Cerebellar cortex (tissue), 1 donor: ENCODE data around the gene KLK12.

ENCODE experiments used
- DNase-seq: peaks from one replicate; pipeline ENCODE4 v3.0.0-alpha.2; 2015; ENCODE audit warnings: low spot score

KLK12 gene

GRCh38 chr19:51047031-51047335, 12.2 kb upstream of the KLK12 start:
- DNase-seq = no peak

DNA sequence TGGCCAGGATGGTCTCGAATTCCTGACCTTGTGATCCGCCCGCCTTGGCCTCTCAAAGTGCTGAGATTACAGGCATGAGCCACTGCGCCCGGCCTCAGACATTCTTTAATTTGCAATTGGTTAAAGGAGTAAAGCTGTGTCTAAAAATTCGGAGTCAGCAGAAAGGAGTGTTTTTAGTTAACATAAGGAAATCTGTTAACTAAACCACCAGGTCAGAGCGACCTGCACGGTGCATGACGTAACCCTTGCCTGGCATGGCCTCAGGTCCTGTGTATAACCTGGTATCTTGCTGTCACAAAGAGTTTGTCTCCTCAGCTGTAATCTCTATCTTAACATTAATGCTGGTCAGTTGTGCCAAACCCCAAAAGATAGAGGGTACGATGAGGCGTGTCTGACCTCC, 9.5 kb upstream of the KLK12 start:
- DNase-seq = no peak

GRCh38 chr19:51043497-51043896, 8.7 kb upstream of the KLK12 start:
- no peak for DNase-seq

- no peak for DNase-seq
Measured at GRCh38 chr19:51040151-51040550, 5.3 kb upstream of the KLK12 start.

DNA sequence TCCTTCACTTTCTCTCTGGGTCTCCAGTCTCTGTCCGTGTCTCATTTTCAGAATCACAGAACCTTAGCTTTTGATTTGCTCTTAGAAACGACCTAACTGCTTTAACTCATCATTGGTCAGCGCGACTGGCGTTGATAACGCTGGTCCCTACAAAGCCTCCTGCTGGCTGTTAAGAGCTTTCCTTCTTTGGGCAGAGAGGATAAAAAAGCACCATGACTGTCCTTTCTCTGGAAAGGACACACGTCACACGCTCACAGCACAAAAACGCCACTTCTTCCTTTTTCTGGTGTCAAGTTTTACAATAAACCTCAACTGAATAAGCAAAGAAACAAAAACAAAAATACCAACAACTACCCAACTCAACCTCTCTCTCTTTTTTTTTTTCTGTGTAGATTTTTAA, 1.7 kb upstream of the KLK12 start:
- DNase-seq = no peak

GRCh38 chr19:51031880-51032225, 2.9 kb downstream of the KLK12 start:
- no peak for DNase-seq

DNA sequence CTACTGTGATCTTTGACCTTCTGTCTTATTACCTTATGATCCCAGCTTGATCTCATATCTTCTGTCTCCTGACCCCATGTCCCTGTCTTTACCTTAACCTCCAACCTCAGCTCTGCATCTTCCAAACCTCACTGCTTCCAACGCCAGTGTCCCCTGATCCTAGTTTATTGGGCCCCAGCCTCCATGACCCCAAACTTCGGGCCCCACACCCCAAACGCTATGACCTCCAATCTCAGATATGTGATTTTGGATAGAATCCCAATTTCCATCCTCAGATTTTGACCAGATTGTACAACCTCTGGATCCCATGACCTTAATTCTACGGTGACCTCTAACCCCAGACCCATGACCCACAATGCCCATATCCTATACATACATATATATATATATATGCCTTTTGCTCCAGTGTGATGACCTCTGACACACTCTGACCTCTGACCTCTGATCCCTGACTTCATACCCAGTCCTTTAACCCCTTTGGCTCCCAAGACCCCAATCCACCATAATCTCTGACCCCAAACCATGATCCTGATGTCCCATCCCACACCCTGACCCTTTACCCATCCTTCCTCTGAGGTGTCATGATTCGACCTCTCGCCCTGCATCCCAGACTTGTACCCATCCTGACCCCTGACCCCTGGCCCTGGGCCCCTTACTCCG, 3.5 kb downstream of the KLK12 start:
- no peak for DNase-seq

DNA sequence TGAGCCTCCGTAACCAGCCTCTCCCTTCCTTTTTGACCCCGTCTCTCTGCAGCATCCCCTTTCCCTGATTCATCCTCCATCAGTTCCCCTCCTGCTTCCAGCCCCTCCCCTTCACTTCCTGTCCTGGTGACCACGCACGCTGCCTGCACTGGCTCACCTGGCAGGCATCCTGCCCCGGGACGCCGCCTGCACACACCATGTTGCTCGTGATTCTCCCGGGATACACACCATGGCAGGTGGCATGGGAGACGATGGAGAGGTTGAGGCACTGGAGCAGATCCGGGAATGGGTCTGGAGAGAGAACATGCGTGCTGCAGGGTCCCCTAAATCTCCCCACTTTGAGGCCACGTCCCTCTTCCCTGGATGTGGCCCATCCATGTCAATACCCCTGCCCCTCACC, 4.2 kb downstream of the KLK12 start:
- DNase-seq = no peak

GRCh38 chr19:51029718-51030117, 5.1 kb downstream of the KLK12 start:
- DNase-seq = peak; percentile 3

GRCh38 chr19:51027873-51028272, 6.9 kb downstream of the KLK12 start:
- no peak for DNase-seq

- no peak for DNase-seq
Measured at GRCh38 chr19:51027126-51027806, 7.5 kb downstream of the KLK12 start.

DNA sequence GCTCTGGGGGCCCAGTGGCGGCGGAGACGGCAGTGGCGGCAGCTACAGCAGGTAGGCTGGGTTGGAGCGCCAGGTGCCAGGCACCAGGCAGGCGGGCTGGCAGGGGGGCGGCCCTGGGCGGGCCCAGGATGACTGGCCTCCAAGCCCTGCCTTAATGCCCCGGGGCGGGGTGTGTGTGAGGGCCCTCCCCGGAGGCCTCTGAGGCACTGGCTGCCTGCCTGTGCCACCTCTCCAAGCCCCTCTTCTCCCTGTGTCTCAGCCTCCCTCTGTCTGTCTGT, 8.3 kb downstream of the KLK12 start, which contains the start of gene KLK11:
TSS of gene KLK11 (minus strand) at position 63 of the 278 bp plus-strand sequence. CDS start 985 bp downstream, outside the sequence.
- DNase-seq = no peak

GRCh38 chr19:51025809-51026553, 8.8 kb downstream of the KLK12 start:
- no peak for DNase-seq

DNA sequence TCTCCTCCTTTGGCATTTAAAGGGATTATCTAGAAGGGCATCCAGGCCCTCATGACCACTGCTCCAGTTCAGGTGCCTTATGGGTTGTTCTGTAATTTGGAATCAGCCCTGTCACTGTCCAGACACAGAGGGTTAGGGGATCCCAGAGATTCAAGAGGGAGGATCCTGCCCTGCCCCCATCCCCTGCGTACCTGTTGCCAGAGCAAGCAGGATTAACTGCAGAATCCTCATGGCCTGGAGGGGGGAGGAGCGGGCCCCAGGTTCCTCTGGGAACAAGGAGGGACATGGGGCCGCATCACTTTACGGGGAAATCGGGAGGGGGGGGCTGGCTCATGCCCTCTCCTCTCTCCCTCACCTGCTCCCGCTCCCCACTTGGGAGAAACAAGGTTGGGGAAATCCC, 9.4 kb downstream of the KLK12 start:
- no peak for DNase-seq

DNA sequence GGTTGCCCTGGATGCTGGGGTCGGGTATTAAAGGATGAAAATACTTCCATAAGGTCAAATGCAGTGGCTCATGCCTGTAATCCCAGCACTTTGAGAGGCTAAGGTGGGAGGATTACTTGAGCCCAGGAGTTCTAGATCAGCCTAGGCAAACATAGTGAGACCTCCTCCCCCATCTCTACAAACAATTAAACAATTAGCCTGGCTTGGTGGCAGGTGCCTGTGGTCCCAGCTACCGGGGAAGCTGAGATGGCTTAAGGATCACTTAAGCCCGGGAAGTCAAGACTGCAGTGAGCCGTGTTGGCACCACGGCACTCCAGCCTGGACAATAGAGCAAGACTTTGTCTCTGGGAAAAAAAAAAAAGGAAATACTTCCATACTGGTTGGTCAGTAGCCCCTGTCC, 9.9 kb downstream of the KLK12 start:
- no peak for DNase-seq

DNA sequence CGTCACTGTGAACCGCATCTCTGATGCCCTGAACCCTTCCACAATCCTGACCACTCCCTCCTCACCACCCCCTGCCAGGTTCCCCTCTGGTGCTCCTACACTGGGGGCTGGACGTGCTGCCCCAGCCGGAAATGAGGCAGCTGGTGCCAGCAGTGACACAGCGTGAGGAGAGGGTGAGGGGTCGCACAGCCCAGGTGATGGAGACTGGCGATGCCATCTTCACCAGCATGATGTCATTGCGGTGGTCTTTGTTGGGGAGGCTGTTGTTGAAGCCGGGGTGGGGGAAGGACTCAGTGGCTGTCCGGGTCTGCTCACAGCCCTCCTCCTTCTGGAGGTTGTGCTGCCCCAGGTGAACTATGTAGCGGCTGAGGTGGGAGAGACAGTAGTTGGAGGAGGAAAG, 10.9 kb downstream of the KLK12 start:
- no peak for DNase-seq

DNA sequence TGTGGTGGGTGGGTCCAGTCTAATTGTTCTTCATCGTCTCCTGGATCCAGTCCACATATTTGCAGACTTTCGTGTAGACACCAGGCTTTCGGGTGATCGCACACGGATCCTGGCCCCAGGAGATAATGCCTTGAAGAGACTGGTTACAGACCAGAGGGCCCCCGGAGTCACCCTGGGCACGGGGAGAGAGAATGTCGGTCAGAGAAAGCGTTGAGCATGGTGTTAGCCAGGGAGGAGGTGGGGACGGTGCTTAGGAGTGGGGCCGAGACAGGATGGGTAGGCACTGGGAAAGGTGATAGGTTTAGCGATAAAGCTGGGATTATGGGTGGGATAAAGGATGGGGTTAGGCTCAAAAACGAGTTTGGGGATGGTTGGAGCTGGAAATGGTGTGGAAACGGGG, 12.3 kb downstream of the KLK12 start:
- no peak for DNase-seq

DNA sequence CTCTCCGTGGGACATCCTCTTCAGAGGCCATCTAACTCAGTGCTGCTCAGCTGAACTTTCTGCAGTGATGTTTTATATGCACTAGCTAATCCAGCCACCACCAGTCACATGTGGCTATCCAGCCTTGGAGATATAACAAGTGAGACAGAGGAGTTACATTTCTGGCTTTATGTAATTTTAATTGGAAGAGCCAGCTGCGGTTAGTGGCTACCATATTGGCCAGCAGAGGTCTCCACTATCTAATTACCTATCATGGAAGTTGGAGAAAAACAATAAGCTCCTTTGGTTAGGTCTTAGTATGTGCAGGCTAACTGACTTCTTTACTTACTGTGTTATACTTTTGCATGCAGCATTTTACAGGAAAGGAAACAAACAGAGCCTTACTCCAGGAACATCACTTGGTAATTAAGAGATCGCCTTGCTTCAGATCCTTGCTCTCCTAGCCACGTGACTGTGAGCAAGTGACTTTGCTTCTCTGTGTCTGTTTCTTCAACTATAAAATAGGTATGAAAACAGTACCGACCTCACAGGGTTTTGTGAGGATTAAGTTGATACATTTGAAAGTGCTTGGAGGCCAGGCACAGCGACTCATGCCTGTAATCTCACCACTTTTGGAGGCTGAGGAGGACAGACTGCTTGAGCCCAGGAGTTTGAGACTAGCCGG, 13.7 kb downstream of the KLK12 start:
- peak; percentile 75 for DNase-seq

DNA sequence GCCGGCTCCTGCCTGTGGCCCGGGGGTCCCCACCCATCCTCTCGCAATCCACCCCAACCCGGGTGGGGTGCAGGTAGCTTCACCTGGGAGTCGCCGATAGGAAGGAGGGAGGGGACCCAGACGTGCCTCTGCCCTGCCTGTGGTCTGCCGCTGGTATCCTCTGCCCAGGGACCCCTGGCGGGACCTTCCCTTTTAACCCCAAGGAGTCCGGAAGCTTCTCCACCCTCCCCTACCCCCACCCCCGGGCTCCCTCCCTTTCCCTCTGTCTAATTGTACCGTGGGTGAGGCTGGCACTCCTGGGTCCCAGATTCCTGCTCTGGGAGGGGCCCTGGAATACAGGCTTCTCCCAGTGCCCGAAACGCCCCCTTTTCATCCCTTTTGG, 15.3 kb downstream of the KLK12 start, which contains the start of gene KLK10:
TSS of gene KLK10 (minus strand) at position 166 of the 382 bp plus-strand sequence. CDS start 579 bp downstream, outside the sequence.
- DNase-seq = no peak

DNA sequence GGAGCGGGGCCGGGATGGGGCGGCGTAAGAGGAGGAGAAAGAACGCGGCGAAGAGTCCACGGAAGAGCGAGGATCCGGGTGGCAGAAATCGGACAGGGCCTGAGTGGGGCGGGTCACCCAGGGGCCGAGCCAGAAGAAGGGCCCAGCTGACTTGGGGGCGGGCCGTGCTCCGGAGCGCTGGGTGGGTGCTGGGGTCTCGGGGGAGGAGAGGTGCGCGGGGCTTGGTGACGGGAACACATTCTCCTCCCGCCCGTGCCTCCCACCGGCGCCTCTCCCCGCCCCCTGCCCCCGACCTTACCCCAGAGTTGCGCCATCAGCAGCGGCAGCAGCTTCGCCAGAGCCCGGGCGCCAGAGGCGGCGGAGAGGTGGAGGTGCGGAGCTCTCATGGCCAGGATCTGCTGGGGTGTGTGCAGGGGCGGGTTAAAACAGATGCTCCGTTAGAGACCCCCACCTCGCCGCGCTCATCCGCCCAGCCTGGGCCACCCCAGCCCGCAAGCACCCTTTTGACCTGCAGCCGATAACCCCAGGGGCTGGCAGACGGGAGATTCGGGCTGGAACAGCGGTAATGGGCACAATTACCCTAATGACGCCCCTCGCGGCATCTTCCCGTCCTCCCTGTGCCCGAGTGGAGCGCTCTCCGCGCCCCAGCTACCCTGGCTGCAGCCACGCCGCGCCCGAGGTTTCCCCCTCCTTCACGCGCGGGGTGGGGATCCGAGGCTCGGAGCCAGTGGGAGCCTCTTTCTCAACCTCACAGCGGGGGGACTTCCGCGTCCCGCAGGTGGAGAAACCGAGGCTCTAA, 15.9 kb downstream of the KLK12 start:
- peak; percentile 11 for DNase-seq

DNA sequence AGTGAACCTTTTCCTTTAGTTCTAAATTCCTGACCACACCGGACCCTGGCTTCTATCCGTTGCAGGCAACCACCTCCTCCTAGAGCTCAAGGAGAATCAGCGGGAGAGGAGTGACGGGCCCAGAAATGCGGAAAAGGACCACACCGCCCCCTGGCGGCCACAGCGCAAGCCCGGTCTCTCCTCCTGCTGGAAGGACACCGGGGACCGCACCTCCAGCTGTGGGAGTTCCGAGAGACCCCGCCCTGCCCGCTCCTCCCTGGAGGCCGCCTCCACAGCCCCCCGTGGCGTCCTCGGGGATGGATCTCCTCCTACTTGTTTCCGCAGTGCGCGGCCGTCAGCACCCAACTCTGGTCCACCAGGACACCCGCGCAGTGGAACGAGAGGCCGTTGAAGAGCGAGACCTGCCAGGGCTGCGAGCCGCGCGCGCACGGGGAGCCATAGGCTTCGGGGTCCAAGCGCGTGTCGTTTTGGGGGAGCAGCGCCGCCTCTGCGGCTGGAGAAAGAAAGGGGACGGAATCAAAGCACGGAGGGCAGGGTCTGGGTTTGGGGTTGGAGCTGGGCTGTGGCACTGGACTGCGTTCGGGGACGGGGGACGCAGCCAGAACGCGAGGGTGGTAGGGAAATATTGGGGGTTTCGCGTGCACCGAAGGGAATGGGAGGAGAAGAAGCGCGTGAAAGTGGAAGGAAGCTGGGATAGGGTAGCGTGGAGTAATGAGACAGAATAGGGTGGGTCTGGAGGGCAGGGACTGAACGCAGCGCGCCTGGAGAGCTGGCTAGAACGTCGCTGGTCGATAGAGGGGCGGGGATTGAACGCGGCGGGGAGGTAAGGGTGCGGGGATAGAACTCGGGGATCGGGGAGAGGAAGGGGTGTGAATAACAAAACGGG, 17.8 kb downstream of the KLK12 start:
- peak; percentile 70 for DNase-seq
